ENCODE data around the gene KCNH2. TPM values are rescaled to one million over a fixed set of nuclear protein-coding genes. Genes with fewer than 3 reads are reported as not detected.

KCNH2 gene
- total RNA-seq, 2 experiments from 2014 or later, result 5.8 to 7.5 TPM

- Histone ChIP-seq H3K4me1 (ENCODE audit: insufficient read depth, low read length, poor library complexity, severe bottlenecking) (peaks cover 8% of the 10 kb centered on the region), H3K79me2 (ENCODE audit: insufficient read depth, low read depth, low read length) (no peaks in the 10 kb centered on the region), H4K20me1 (ENCODE audit: insufficient read depth, low read length) (no peaks in the 10 kb centered on the region), H3K9me2 (ENCODE audit: insufficient read depth, low read length) (no peaks in the 10 kb centered on the region), H3K27ac (ENCODE audit: low read depth, low read length, poor library complexity, severe bottlenecking) (no peak overlapping the region), H3K9me3 (ENCODE audit: low read length) (no peaks in the 10 kb centered on the region), H3K4me2 (ENCODE audit: low read length) (no peak overlapping the region; the same call in 1 of the 2 replicates), H2AFZ (ENCODE audit: low read length) (no peak overlapping the region), H3K36me3 (ENCODE audit: insufficient read depth, low read length) (no peaks in the 10 kb centered on the region), H3K4me3 (ENCODE audit: low read depth, low read length, poor library complexity, severe bottlenecking) (no peak overlapping the region)
- TF ChIP-seq CTCF (conservative IDR thresholded peaks at IDR 0.05; ENCODE audit: low read length) (no peak), EZH2phosphoT487 (IDR thresholded peaks at IDR 0.05; ENCODE audit: borderline replicate concordance, low read depth, low read length) (no peak)
- peak; percentile 42 for DNase-seq (ENCODE audit: low spot score)
- no TSS peak for BruUV-seq (replicated peaks)
- POLR2A ChIA-PET, result no interaction called here
- intact Hi-C loops (cut with micrococcal nuclease; ENCODE audit: unreplicated experiment), result no loop called here
- CTCF ChIA-PET (ENCODE audit: unreplicated experiment), result interaction anchor here (0.6 kb wide), 1 partner anchor 265 kb away, joined by 4 read pairs; no protein-coding TSS in a partner anchor
These were observed 36.0 kb downstream of the KCNH2 start for GRCh38 chr7:150942001-150942590.

DNA sequence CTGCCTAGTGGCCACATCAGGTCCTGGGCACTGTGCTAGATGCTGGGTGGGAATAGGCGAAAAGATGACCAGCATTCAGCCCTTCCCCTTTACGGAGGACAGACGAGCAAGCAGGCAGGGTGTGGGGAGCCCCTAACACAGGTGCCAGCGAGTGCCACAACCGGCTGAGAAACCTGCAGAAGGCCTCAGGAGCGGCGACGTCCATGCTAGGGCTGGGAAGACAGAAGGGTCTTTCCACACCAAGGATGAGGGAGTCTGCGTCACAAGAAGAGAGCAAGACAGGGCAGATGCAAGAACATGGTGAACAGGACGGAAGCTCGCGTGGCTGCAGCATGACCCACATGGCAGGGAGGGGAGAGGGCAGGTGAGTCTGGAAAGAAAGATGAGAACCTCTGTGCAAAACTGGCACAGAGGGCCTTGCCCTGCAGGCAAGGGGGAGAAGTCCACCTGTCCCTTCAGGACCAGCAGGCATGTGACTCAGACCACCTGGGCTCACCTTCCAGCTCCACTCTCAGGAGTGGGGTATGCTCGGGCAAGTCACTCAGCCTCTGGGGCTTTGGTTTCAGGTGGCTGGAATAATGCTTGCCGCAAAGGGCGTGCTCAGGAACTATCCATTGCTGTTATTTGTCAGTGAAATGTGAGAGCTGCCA lies 36.6 kb downstream of the KCNH2 start:
- Histone ChIP-seq H3K36me3 (ENCODE audit: insufficient read depth, low read length) (no peaks in the 10 kb centered on the region), H2AFZ (ENCODE audit: low read length) (no peak overlapping the region), H3K79me2 (ENCODE audit: insufficient read depth, low read depth, low read length) (no peaks in the 10 kb centered on the region), H3K4me3 (ENCODE audit: low read depth, low read length, poor library complexity, severe bottlenecking) (no peak overlapping the region), H3K27ac (ENCODE audit: low read depth, low read length, poor library complexity, severe bottlenecking) (no peak overlapping the region), H3K9me3 (ENCODE audit: low read length) (no peaks in the 10 kb centered on the region), H4K20me1 (ENCODE audit: insufficient read depth, low read length) (no peaks in the 10 kb centered on the region), H3K9me2 (ENCODE audit: insufficient read depth, low read length) (no peaks in the 10 kb centered on the region), H3K4me2 (ENCODE audit: low read length) (no peak overlapping the region), H3K4me1 (ENCODE audit: insufficient read depth, low read length, poor library complexity, severe bottlenecking) (peaks cover 8% of the 10 kb centered on the region)
- intact Hi-C loops (cut with micrococcal nuclease; ENCODE audit: unreplicated experiment), result no loop called here
- POLR2A ChIA-PET, result no interaction called here
- no peak for DNase-seq (ENCODE audit: low spot score)
- no TSS peak for BruUV-seq (replicated peaks)
- CTCF ChIA-PET (ENCODE audit: unreplicated experiment), result no interaction called here
- TF ChIP-seq EZH2phosphoT487 (IDR thresholded peaks at IDR 0.05; ENCODE audit: borderline replicate concordance, low read depth, low read length) (no peak), CTCF (conservative IDR thresholded peaks at IDR 0.05; ENCODE audit: low read length) (no peak)

- H3K27ac ChIP-seq (ENCODE audit: low read depth, low read length, poor library complexity, severe bottlenecking), result no peak overlapping the region
- DNase-seq (ENCODE audit: low spot score), result no peak
- H2AFZ ChIP-seq (ENCODE audit: low read length), result no peak overlapping the region
- intact Hi-C loops (cut with micrococcal nuclease; ENCODE audit: unreplicated experiment), result no loop called here
- ChIA-PET POLR2A (no interaction called here), CTCF (ENCODE audit: unreplicated experiment) (no interaction called here)
- no TSS peak for BruUV-seq (replicated peaks)
- H3K9me3 ChIP-seq (ENCODE audit: low read length), result no peaks in the 10 kb centered on the region
- no peaks in the 10 kb centered on the region for H3K9me2 ChIP-seq (ENCODE audit: insufficient read depth, low read length)
- peaks cover 8% of the 10 kb centered on the region for H3K4me1 ChIP-seq (ENCODE audit: insufficient read depth, low read length, poor library complexity, severe bottlenecking)
- H3K79me2 ChIP-seq (ENCODE audit: insufficient read depth, low read depth, low read length), result no peaks in the 10 kb centered on the region
- no peaks in the 10 kb centered on the region for H4K20me1 ChIP-seq (ENCODE audit: insufficient read depth, low read length)
- no peak for TF ChIP-seq CTCF (conservative IDR thresholded peaks at IDR 0.05; ENCODE audit: low read length)
- TF ChIP-seq EZH2phosphoT487 (IDR thresholded peaks at IDR 0.05; ENCODE audit: borderline replicate concordance, low read depth, low read length), result no peak
- H3K4me3 ChIP-seq (ENCODE audit: low read depth, low read length, poor library complexity, severe bottlenecking), result no peak overlapping the region
- no peaks in the 10 kb centered on the region for H3K36me3 ChIP-seq (ENCODE audit: insufficient read depth, low read length)
- H3K4me2 ChIP-seq (ENCODE audit: low read length), result no peak overlapping the region
These were observed 37.6 kb downstream of the KCNH2 start for GRCh38 chr7:150940431-150941102.
